ENCODE measurements around the gene ZNF83. TPM values are rescaled to one million over a fixed set of nuclear protein-coding genes. Genes with fewer than 3 reads are reported as not detected.
A peak's percentile ranks its signal among the peaks of the same experiment; 100 is the strongest.
"Not testable (repeated sequence)": the region's sequence is repeated elsewhere in the genome, so short reads cannot be mapped to it uniquely, and the experiment has no call there.

ZNF83 gene
- total RNA-seq, 1 donor from 2014 or later, result 132 TPM

- TF ChIP-seq CTCF (IDR thresholded peaks at IDR 0.05; ENCODE audit: insufficient read depth, low read length, severe bottlenecking), result no peak
- no peak overlapping the region for H3K4me3 ChIP-seq (ENCODE audit: low read depth, low read length)
- H3K27me3 ChIP-seq (ENCODE audit: control insufficient read depth, insufficient read depth, low read length), result no peaks in the 10 kb centered on the region
- peaks cover 1% of the 10 kb centered on the region for H3K36me3 ChIP-seq (ENCODE audit: control insufficient read depth, insufficient read depth, low read length)
- DNase-seq (ENCODE audit: low read depth) (no peak), FAIRE-seq (no peak)
Observed at GRCh38 chr19:52613299-52613906, 24.8 kb downstream of the ZNF83 start.

- DNase-seq (ENCODE audit: low read depth), result no peak
- Histone ChIP-seq H3K27me3 (ENCODE audit: control insufficient read depth, insufficient read depth, low read length) (no peaks in the 10 kb centered on the region), H3K36me3 (ENCODE audit: control insufficient read depth, insufficient read depth, low read length) (no peaks in the 10 kb centered on the region), H3K4me3 (ENCODE audit: low read depth, low read length) (no peak overlapping the region)
- TF ChIP-seq CTCF (IDR thresholded peaks at IDR 0.05; ENCODE audit: insufficient read depth, low read length, severe bottlenecking), result no peak
- no peak for FAIRE-seq
Observed at GRCh38 chr19:52603558-52604207, 34.5 kb downstream of the ZNF83 start.

GRCh38 chr19:52602941-52603340, 35.2 kb downstream of the ZNF83 start:
- Histone ChIP-seq H3K4me3 (ENCODE audit: low read depth, low read length) (no peak overlapping the region), H3K36me3 (ENCODE audit: control insufficient read depth, insufficient read depth, low read length) (no peaks in the 10 kb centered on the region), H3K27me3 (ENCODE audit: control insufficient read depth, insufficient read depth, low read length) (no peaks in the 10 kb centered on the region)
- DNase-seq (ENCODE audit: low read depth), result peak; percentile 52
- TF ChIP-seq CTCF (IDR thresholded peaks at IDR 0.05; ENCODE audit: insufficient read depth, low read length, severe bottlenecking), result no peak
- no peak for FAIRE-seq

GRCh38 chr19:52601974-52602366, 36.2 kb downstream of the ZNF83 start:
- H3K4me3 ChIP-seq (ENCODE audit: low read depth, low read length), result peak overlapping the region; percentile 66
- not testable (repeated sequence) for FAIRE-seq; DNase-seq (ENCODE audit: low read depth); H3K27me3 ChIP-seq (ENCODE audit: control insufficient read depth, insufficient read depth, low read length); H3K36me3 ChIP-seq (ENCODE audit: control insufficient read depth, insufficient read depth, low read length)

- peak; percentile 40 for TF ChIP-seq CTCF (IDR thresholded peaks at IDR 0.05; ENCODE audit: insufficient read depth, low read length, severe bottlenecking)
- Histone ChIP-seq H3K27me3 (ENCODE audit: control insufficient read depth, insufficient read depth, low read length) (no peaks in the 10 kb centered on the region), H3K4me3 (ENCODE audit: low read depth, low read length) (peak overlapping the region; percentile 66), H3K36me3 (ENCODE audit: control insufficient read depth, insufficient read depth, low read length) (no peaks in the 10 kb centered on the region)
- FAIRE-seq (no peak), DNase-seq (ENCODE audit: low read depth) (peak; percentile 80)
Observed at GRCh38 chr19:52601025-52601973, 36.9 kb downstream of the ZNF83 start.

GRCh38 chr19:52600639-52601024, 37.5 kb downstream of the ZNF83 start:
- Histone ChIP-seq H3K36me3 (ENCODE audit: control insufficient read depth, insufficient read depth, low read length) (peaks cover 1% of the 10 kb centered on the region), H3K4me3 (ENCODE audit: low read depth, low read length) (peak overlapping the region; percentile 66), H3K27me3 (ENCODE audit: control insufficient read depth, insufficient read depth, low read length) (no peaks in the 10 kb centered on the region)
- DNase-seq (ENCODE audit: low read depth), result no peak
- no peak for TF ChIP-seq CTCF (IDR thresholded peaks at IDR 0.05; ENCODE audit: insufficient read depth, low read length, severe bottlenecking)
- FAIRE-seq, result no peak

All from bronchial epithelial cell (primary cell).